CMK (cell line): ENCODE data around the gene PLA2G4B.
"Not testable (repeated sequence)": the region's sequence is repeated elsewhere in the genome, so short reads cannot be mapped to it uniquely, and the experiment has no call there.

Experiments
- DNase-seq: peaks from one replicate; pipeline ENCODE4 v3.0.0-alpha.2; 2010; ENCODE audit warnings: low read depth

PLA2G4B gene

GRCh38 chr15:41827880-41828806 is 10.5 kb upstream of the PLA2G4B start, which contains the start of gene JMJD7:
Gene JMJD7 (plus strand): TSS chr15:41828092. CDS start chr15:41828125, 33 bp downstream.
- peak; percentile 61 for DNase-seq

- DNase-seq, result no peak
Observed at GRCh38 chr15:41828807-41829141, 9.9 kb upstream of the PLA2G4B start.

- no peak for DNase-seq
Observed at GRCh38 chr15:41829959-41830646, 8.5 kb upstream of the PLA2G4B start.

- not testable (repeated sequence) for DNase-seq
Observed at GRCh38 chr15:41831291-41831690, 7.4 kb upstream of the PLA2G4B start.

GRCh38 chr15:41832208-41832607 is 6.4 kb upstream of the PLA2G4B start:
- no peak for DNase-seq

- DNase-seq, result no peak
Observed at GRCh38 chr15:41832875-41833274, 5.8 kb upstream of the PLA2G4B start.

GRCh38 chr15:41834096-41834495 is 4.6 kb upstream of the PLA2G4B start:
- no peak for DNase-seq

- no peak for DNase-seq
Observed at GRCh38 chr15:41836073-41836472, 2.6 kb upstream of the PLA2G4B start.

- no peak for DNase-seq
Observed at GRCh38 chr15:41836713-41837454, 1.8 kb upstream of the PLA2G4B start.

- no peak for DNase-seq
Observed at GRCh38 chr15:41839781-41840491, 1.3 kb downstream of the PLA2G4B start.

- no peak for DNase-seq
Observed at GRCh38 chr15:41840673-41841072, 2.0 kb downstream of the PLA2G4B start.

GRCh38 chr15:41841131-41841530 is 2.5 kb downstream of the PLA2G4B start:
- no peak for DNase-seq

- DNase-seq, result no peak
Observed at GRCh38 chr15:41842229-41842628, 3.6 kb downstream of the PLA2G4B start.

GRCh38 chr15:41843571-41843970 is 4.9 kb downstream of the PLA2G4B start:
- DNase-seq, result no peak

GRCh38 chr15:41844814-41845213 is 6.2 kb downstream of the PLA2G4B start:
- DNase-seq, result no peak

- DNase-seq, result no peak
Observed at GRCh38 chr15:41847206-41847605, 8.6 kb downstream of the PLA2G4B start.

GRCh38 chr15:41847981-41848380 is 9.3 kb downstream of the PLA2G4B start:
- no peak for DNase-seq

GRCh38 chr15:41848631-41849030 is 10.0 kb downstream of the PLA2G4B start:
- no peak for DNase-seq

GRCh38 chr15:41849204-41849603 is 10.6 kb downstream of the PLA2G4B start:
- DNase-seq, result no peak

GRCh38 chr15:41849861-41850260 is 11.2 kb downstream of the PLA2G4B start:
- no peak for DNase-seq

GRCh38 chr15:41850482-41851166 is 12.0 kb downstream of the PLA2G4B start:
- no peak for DNase-seq
